Smooth muscle cell (in vitro differentiated cells): Measurements from ENCODE around the gene PLCL2. TPM values are rescaled to one million over a fixed set of nuclear protein-coding genes. Genes with fewer than 3 reads are reported as not detected.

Experiments
- DNase-seq: peaks from one replicate; lab custom pipeline; 2025; ENCODE audit not compliant: unreplicated experiment; lab: John Stamatoyannopoulos, UW
- H2AFZ ChIP-seq: fragments of 200-600 bp; sonication (generic); 2 replicates; pipeline ENCODE4 v1.6.0; 2016; ENCODE audit warnings: antibody characterized with exemption, low read depth, mild to moderate bottlenecking
- H3F3A ChIP-seq: fragments of 200-600 bp; sonication (generic); 2 replicates; pipeline ENCODE4 v1.6.0; 2017; ENCODE audit warnings: antibody characterized with exemption, low read depth
- H3K27ac ChIP-seq: fragments of 200-600 bp; sonication (generic); 2 replicates; pipeline ENCODE4 v1.5.1; 2016; ENCODE audit warnings: low read depth, mild to moderate bottlenecking
- H3K27me3 ChIP-seq: fragments of 200-600 bp; sonication (generic); 2 replicates; pipeline ENCODE4 v1.6.1; 2016; ENCODE audit warnings: low read depth, mild to moderate bottlenecking
- H3K36me3 ChIP-seq: fragments of 200-600 bp; sonication (generic); 2 replicates; pipeline ENCODE4 v1.5.1; 2016; ENCODE audit warnings: low read depth
- H3K4me1 ChIP-seq: fragments of 200-600 bp; sonication (generic); 2 replicates; pipeline ENCODE4 v1.5.1; 2016; ENCODE audit warnings: low read depth
- H3K4me2 ChIP-seq: fragments of 200-600 bp; sonication (generic); 2 replicates; pipeline ENCODE4 v1.6.0; 2016; ENCODE audit warnings: mild to moderate bottlenecking
- H3K4me3 ChIP-seq: fragments of 200-600 bp; sonication (generic); 2 replicates; pipeline ENCODE4 v1.5.1; 2016; ENCODE audit warnings: mild to moderate bottlenecking
- H3K79me2 ChIP-seq: fragments of 200-600 bp; sonication (generic); 2 replicates; pipeline ENCODE4 v1.6.0; 2016; ENCODE audit warnings: low read depth, mild to moderate bottlenecking
- H3K9ac ChIP-seq: fragments of 200-600 bp; sonication (generic); 2 replicates; pipeline ENCODE4 v1.6.0; 2016; ENCODE audit warnings: low read depth
- H3K9me3 ChIP-seq: fragments of 200-600 bp; sonication (generic); replicated peaks from 2 replicates; pipeline ENCODE4 v1.5.1; 2016; ENCODE audit warnings: low read depth
- H4K20me1 ChIP-seq: fragments of 200-600 bp; sonication (generic); 2 replicates; pipeline ENCODE4 v1.6.0; 2016; ENCODE audit warnings: low read depth
- WGBS: methylation state at CpG from one replicate; pipeline ENCODE4 v1.1.7; 2016; ENCODE audit warnings: low lambda C conversion rate; 5-methylcytosine and 5-hydroxymethylcytosine counted together
- polyA plus RNA-seq: library from polyadenylated mRNA; unstranded; fragments of >200 nt; fragmentation: Nextera tagmentation; extraction: Ambion mirVana; gene quantifications from 2 replicates; pipeline ENCODE4 v1.2.1, GENCODE V29; 2016
- total RNA-seq: library from RNA; depleted of rRNA; stranded (reverse); fragments of >200 nt; gene quantifications from 2 replicates; pipeline ENCODE4 v1.2.3, GENCODE V29; 2014
- TF ChIP-seq, protein P1 (sequence below): fragments of 200-600 bp; sonication (generic); IDR thresholded peaks from 2 replicates; pipeline ENCODE4 v1.5.1; 2017; ENCODE audit warnings: borderline replicate concordance, mild to moderate bottlenecking, antibody characterized with exemption; ENCODE audit not compliant: insufficient read depth, poor library complexity, severe bottlenecking

The PLCL2 gene
- total and polyA plus RNA-seq, 2 experiments from 2014 or later, result 2.1 to 5.0 TPM

DNA sequence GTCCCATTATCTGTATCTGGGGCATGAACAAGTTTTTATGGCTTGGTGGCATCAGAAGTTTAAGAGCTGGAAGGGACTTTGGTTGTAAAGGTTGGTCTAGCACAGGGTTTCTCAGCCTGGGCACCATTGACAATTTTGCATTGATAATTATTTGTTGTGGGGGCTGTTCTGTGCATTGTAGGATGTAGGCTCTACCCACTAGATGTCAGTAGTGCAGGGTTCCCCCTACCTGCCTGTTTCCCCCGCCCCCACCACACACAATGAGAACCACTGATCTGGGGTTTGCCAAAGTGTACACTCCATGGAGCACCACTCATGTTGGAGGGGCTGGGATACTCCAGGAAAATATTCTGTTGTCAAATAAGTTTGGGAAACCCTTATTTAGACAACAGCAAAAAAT is 42.7 kb downstream of the PLCL2 start:
- TF ChIP-seq, protein P1, sequence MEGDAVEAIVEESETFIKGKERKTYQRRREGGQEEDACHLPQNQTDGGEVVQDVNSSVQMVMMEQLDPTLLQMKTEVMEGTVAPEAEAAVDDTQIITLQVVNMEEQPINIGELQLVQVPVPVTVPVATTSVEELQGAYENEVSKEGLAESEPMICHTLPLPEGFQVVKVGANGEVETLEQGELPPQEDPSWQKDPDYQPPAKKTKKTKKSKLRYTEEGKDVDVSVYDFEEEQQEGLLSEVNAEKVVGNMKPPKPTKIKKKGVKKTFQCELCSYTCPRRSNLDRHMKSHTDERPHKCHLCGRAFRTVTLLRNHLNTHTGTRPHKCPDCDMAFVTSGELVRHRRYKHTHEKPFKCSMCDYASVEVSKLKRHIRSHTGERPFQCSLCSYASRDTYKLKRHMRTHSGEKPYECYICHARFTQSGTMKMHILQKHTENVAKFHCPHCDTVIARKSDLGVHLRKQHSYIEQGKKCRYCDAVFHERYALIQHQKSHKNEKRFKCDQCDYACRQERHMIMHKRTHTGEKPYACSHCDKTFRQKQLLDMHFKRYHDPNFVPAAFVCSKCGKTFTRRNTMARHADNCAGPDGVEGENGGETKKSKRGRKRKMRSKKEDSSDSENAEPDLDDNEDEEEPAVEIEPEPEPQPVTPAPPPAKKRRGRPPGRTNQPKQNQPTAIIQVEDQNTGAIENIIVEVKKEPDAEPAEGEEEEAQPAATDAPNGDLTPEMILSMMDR, result no peak
- no peaks in the 10 kb centered on the region for H3K9me3 ChIP-seq
- no peak overlapping the region for H3K4me2 ChIP-seq
- H3K36me3 ChIP-seq, result no peaks in the 10 kb centered on the region
- no peak overlapping the region for H3K9ac ChIP-seq
- H3K27ac ChIP-seq, result no peak overlapping the region
- H4K20me1 ChIP-seq, result no peaks in the 10 kb centered on the region
- no peak for DNase-seq
- peaks cover 4% of the 10 kb centered on the region for H3K79me2 ChIP-seq
- H3K4me3 ChIP-seq, result no peak overlapping the region
- no peaks in the 10 kb centered on the region for H3K27me3 ChIP-seq
- no peaks in the 10 kb centered on the region for H3F3A ChIP-seq
- 86% methylated on average over 1 of the region's 1 CpG for WGBS
- H2AFZ ChIP-seq, result no peak overlapping the region
- H3K4me1 ChIP-seq, result no peaks in the 10 kb centered on the region

DNA sequence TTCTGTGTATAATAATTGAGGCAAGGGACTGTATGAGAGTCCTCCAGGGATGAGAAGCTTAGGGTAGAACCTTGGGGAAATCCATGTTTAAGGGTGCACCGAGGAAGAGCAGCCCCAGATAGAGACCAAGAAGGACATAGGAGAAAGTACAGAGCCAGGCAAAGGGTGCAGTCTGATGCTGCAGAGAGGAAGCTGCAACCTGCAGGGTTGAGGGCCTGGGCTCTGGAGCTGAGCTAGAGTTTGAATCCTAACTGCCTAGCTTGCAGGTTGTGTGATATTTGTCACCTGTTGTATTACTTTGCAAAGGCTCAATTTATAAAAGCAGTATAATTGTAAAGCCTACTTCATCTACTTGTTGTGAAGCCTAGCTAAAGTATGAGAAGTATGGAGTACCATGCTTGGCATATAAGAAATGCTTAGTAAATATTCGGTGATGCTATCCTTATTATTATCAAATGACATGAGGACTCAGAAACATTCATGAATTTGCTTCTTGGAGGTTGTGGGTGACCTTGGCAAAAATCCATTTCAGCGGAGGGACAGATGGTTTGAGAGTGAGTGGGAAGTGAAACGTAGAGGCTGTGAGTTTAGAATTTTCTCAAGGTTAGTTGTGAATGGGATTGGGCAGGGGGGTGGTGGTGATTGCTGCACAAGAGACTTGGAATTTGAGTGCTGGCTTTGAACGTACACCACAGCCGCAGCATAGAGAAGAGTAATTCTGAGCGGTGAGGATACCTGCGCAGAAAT is 43.8 kb downstream of the PLCL2 start:
- no peak for DNase-seq
- Histone ChIP-seq H3K9me3 (no peaks in the 10 kb centered on the region), H3F3A (no peaks in the 10 kb centered on the region), H3K4me3 (no peak overlapping the region), H3K9ac (no peak overlapping the region), H3K36me3 (no peaks in the 10 kb centered on the region), H3K4me2 (no peak overlapping the region), H3K79me2 (peaks cover 4% of the 10 kb centered on the region), H3K4me1 (no peaks in the 10 kb centered on the region), H4K20me1 (no peaks in the 10 kb centered on the region), H3K27me3 (no peaks in the 10 kb centered on the region), H3K27ac (no peak overlapping the region), H2AFZ (no peak overlapping the region)
- WGBS, result 57% methylated on average over 5 of the region's 8 CpGs
- TF ChIP-seq, protein P1, result no peak

DNA sequence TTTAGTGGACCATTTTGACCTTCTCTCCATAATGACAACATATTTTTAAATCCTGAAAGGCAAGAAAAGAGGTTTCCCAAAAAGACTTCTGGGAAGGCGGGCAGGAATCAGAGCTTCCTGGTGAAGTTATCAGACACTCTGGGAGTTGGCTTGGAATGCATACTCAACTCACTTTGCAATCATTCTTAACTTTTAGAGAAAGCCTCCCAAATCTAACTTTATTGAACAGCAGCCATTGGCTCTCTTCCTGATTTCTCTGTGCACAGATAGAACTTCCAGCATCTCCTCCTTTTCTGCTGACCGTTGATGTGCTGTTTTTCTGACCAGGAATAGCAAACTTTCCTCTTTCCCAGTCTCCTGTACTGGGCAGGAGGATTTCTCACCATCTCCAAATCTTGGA is 44.6 kb downstream of the PLCL2 start:
- H3K27ac ChIP-seq, result no peak overlapping the region
- H3K27me3 ChIP-seq, result no peaks in the 10 kb centered on the region
- no peak for DNase-seq
- no peak overlapping the region for H3K4me2 ChIP-seq
- WGBS, result 93% methylated on average over 2 of the region's 2 CpGs
- TF ChIP-seq, protein P1, result no peak
- H3K36me3 ChIP-seq, result no peaks in the 10 kb centered on the region
- peaks cover 4% of the 10 kb centered on the region for H3K79me2 ChIP-seq
- no peaks in the 10 kb centered on the region for H3K4me1 ChIP-seq
- H3K4me3 ChIP-seq, result no peak overlapping the region
- no peaks in the 10 kb centered on the region for H4K20me1 ChIP-seq
- no peak overlapping the region for H3K9ac ChIP-seq
- no peaks in the 10 kb centered on the region for H3F3A ChIP-seq
- H3K9me3 ChIP-seq, result no peaks in the 10 kb centered on the region
- H2AFZ ChIP-seq, result no peak overlapping the region

DNA sequence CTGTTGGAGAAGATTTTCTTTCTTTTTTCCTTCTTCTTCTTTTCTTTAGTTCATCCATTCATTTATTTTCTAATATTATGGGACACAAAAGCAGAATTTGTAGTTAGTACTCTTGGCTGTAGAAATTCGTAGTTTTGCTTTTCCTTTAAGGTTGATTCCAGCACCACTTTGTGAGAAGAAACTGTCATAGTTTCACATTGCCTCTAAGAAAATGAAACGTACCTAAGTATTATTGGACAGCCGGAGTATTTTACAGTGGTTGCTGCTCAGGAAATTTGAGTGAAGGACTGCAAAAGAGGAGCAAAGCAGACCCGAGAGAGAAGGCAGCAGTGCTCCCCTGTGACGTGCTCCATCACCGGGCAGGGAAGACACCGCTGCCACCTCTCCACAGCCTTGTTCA is 48.1 kb downstream of the PLCL2 start:
- H3K4me1 ChIP-seq, result peaks cover 5% of the 10 kb centered on the region
- no peak overlapping the region for H3K4me2 ChIP-seq
- DNase-seq, result no peak
- H3F3A ChIP-seq, result no peaks in the 10 kb centered on the region
- no peak overlapping the region for H3K4me3 ChIP-seq
- H3K36me3 ChIP-seq, result no peaks in the 10 kb centered on the region
- no peak overlapping the region for H3K27ac ChIP-seq
- no peak overlapping the region for H3K9ac ChIP-seq
- H4K20me1 ChIP-seq, result no peaks in the 10 kb centered on the region
- no peaks in the 10 kb centered on the region for H3K27me3 ChIP-seq
- H3K9me3 ChIP-seq, result no peaks in the 10 kb centered on the region
- no peaks in the 10 kb centered on the region for H3K79me2 ChIP-seq
- WGBS, result 92% methylated on average over 7 of the region's 7 CpGs
- H2AFZ ChIP-seq, result no peak overlapping the region
- TF ChIP-seq, protein P1, result no peak
